ENCODE data around the gene PRKN. TPM values are rescaled to one million over a fixed set of nuclear protein-coding genes. Genes with fewer than 3 reads are reported as not detected.
A peak's percentile ranks its signal among the peaks of the same experiment; 100 is the strongest.
"Not testable (repeated sequence)": the region's sequence is repeated elsewhere in the genome, so short reads cannot be mapped to it uniquely, and the experiment has no call there.

The PRKN gene
- total RNA-seq, 1 donor from 2014 or later, result 1.2 TPM

GRCh38 chr6:161503570-161503969 is 1224.0 kb downstream of the PRKN start:
- Histone ChIP-seq H3K4me3 (ENCODE audit: low read depth, low read length) (no peak overlapping the region), H3K27me3 (ENCODE audit: control insufficient read depth, insufficient read depth, low read length) (no peaks in the 10 kb centered on the region), H3K36me3 (ENCODE audit: control insufficient read depth, insufficient read depth, low read length) (no peaks in the 10 kb centered on the region)
- no peak for TF ChIP-seq CTCF (IDR thresholded peaks at IDR 0.05; ENCODE audit: insufficient read depth, low read length, poor library complexity, severe bottlenecking)
- no peak for DNase-seq (ENCODE audit: low read depth)

GRCh38 chr6:161498881-161499280 is 1228.7 kb downstream of the PRKN start:
- no peak for DNase-seq (ENCODE audit: low read depth)
- TF ChIP-seq CTCF (IDR thresholded peaks at IDR 0.05; ENCODE audit: insufficient read depth, low read length, poor library complexity, severe bottlenecking), result no peak
- Histone ChIP-seq H3K36me3 (ENCODE audit: control insufficient read depth, insufficient read depth, low read length) (no peaks in the 10 kb centered on the region), H3K27me3 (ENCODE audit: control insufficient read depth, insufficient read depth, low read length) (no peaks in the 10 kb centered on the region), H3K4me3 (ENCODE audit: low read depth, low read length) (no peak overlapping the region)

GRCh38 chr6:161498359-161498758 is 1229.2 kb downstream of the PRKN start:
- TF ChIP-seq CTCF (IDR thresholded peaks at IDR 0.05; ENCODE audit: insufficient read depth, low read length, poor library complexity, severe bottlenecking), result peak; percentile 58
- no peaks in the 10 kb centered on the region for H3K27me3 ChIP-seq (ENCODE audit: control insufficient read depth, insufficient read depth, low read length)
- no peak overlapping the region for H3K4me3 ChIP-seq (ENCODE audit: low read depth, low read length)
- no peak for DNase-seq (ENCODE audit: low read depth)
- H3K36me3 ChIP-seq (ENCODE audit: control insufficient read depth, insufficient read depth, low read length), result no peaks in the 10 kb centered on the region

GRCh38 chr6:161496941-161497340 is 1230.6 kb downstream of the PRKN start:
- DNase-seq (ENCODE audit: low read depth), result no peak
- TF ChIP-seq CTCF (IDR thresholded peaks at IDR 0.05; ENCODE audit: insufficient read depth, low read length, poor library complexity, severe bottlenecking), result no peak
- Histone ChIP-seq H3K4me3 (ENCODE audit: low read depth, low read length) (no peak overlapping the region), H3K27me3 (ENCODE audit: control insufficient read depth, insufficient read depth, low read length) (no peaks in the 10 kb centered on the region), H3K36me3 (ENCODE audit: control insufficient read depth, insufficient read depth, low read length) (no peaks in the 10 kb centered on the region)

GRCh38 chr6:161496271-161496670 is 1231.3 kb downstream of the PRKN start:
- not testable (repeated sequence) for H3K36me3 ChIP-seq (ENCODE audit: control insufficient read depth, insufficient read depth, low read length); DNase-seq (ENCODE audit: low read depth); H3K4me3 ChIP-seq (ENCODE audit: low read depth, low read length); H3K27me3 ChIP-seq (ENCODE audit: control insufficient read depth, insufficient read depth, low read length)

GRCh38 chr6:161494566-161494965 is 1233.0 kb downstream of the PRKN start:
- no peak for DNase-seq (ENCODE audit: low read depth)
- Histone ChIP-seq H3K36me3 (ENCODE audit: control insufficient read depth, insufficient read depth, low read length) (no peaks in the 10 kb centered on the region), H3K27me3 (ENCODE audit: control insufficient read depth, insufficient read depth, low read length) (no peaks in the 10 kb centered on the region), H3K4me3 (ENCODE audit: low read depth, low read length) (no peak overlapping the region)
- TF ChIP-seq CTCF (IDR thresholded peaks at IDR 0.05; ENCODE audit: insufficient read depth, low read length, poor library complexity, severe bottlenecking), result no peak

All from kidney epithelial cell (primary cell).